Measurements from ENCODE around the gene CTBP1. TPM values are rescaled to one million over a fixed set of nuclear protein-coding genes. Genes with fewer than 3 reads are reported as not detected.

CTBP1 gene
- polyA plus RNA-seq, 4 donors = 106 to 172 (median 164) TPM

DNA sequence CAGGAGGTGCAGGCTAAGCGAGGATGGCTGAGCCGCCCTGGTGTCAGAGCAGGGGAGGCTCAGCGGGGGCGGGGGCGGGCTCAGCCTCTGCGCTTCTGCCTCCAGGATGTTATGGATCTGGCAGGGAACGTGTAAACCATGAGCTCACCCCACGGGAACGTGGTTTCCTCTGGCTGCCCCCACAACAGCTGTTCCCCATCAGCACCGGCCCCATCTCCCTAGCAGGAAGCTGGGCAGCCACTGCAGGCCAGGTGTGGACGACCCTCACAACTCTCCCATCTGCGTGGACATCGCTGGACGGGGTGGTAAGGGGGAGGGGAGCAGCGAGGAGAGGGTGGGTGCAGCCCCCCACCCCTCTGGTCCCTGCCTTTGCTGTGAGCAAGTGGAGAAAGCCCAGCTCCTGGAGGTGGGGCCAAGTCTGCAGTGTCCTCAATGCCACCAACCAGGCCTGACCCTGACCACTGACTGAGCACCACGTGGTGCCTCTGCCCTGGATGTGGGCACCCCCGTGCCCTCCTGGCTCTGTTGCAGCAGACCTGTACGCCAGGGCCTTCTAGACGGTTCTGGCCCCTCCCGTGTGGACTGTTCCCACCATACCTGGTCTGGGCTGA lies 48.4 kb downstream of the CTBP1 start:
- DNase-seq (ENCODE audit: low read depth in 4 of 4, low spot score in 2 of 4) = no peak

GRCh38 chr4:1199556-1200331 lies 49.2 kb downstream of the CTBP1 start:
- no peak for DNase-seq (ENCODE audit: low read depth in 4 of 4, low spot score in 2 of 4)

DNA sequence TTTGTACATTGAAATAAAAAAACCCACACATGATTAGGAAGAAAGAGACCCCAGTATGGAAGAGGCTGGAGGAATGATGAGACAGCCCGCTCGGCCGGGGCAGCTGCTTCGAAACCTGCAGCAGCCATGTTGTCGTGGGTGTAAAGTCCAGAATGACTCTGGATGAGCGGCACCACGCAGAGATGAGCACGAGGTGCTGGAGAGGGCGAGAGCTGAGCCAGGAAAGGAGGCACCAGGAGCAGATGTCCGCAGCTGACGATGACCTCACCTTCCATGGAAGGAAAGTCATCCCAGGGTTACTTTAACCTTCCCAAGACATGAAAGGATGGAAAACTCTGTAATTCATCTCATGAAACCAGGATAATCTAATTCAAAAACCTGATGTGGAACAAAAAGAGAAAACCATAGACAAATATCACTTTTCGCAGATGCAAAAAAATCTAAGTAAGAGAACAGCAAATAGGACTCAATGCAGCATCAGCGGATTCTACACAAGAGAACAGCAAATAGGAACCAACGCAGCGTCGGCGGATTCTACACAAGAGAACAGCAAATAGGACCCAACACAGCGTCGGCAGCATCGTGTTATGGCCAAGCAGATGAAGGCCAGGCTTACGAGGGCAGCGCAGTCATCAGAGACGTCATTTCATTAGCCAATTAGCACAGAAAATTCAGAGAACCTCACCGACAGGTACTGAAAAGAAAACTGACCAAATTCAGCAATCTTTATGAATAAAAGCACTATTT lies 50.7 kb downstream of the CTBP1 start:
- DNase-seq (ENCODE audit: low read depth in 4 of 4, low spot score in 2 of 4) = no peak

DNA sequence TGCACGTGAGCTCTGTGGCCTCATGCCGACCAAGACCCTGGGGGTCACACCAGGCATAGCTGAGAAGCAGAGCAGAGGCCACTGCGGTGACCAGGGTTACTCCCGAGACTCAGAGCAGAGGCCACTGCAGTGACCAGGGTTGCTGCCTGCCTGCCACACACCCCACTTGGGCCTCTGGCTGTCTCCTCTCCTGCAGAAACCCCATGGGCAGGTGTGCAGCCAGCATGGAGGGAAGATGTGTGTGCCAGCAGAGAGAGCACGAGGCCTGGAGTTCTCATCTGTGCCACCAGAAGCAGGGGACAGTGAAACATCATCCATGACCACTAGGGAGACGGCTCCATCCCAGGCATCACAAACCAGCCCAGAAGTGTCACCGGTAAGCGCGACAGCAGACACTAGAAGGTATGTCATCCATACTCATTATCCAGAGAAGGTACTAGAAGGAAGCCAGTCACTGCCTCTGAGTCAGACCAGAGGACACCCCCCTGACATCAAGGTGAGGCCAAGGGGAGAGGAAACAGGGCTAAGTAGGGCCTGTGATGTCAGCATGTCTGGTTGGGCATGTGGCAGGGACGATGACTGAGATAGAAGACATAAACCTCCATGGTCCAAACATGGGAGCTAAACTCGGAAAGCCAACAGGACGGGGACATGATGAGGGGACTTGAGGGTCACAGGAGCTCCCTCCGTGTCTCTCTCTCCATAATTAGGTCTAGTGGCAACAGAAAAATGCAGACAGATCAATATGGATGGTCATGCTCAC lies 52.3 kb downstream of the CTBP1 start:
- no peak for DNase-seq (ENCODE audit: low read depth in 4 of 4, low spot score in 2 of 4)

GRCh38 chr4:1195891-1196401 lies 53.0 kb downstream of the CTBP1 start:
- no peak for DNase-seq (ENCODE audit: low read depth in 4 of 4, low spot score in 2 of 4)

GRCh38 chr4:1195109-1195671 lies 53.7 kb downstream of the CTBP1 start:
- DNase-seq (ENCODE audit: low read depth in 4 of 4, low spot score in 2 of 4) = no peak

- no peak for DNase-seq (ENCODE audit: low read depth in 4 of 4, low spot score in 2 of 4)
These were observed 54.7 kb downstream of the CTBP1 start for GRCh38 chr4:1194010-1194900.

- DNase-seq (ENCODE audit: low read depth in 4 of 4, low spot score in 2 of 4) = no peak
These were observed 55.5 kb downstream of the CTBP1 start for GRCh38 chr4:1193206-1194009.

- no peak for DNase-seq (ENCODE audit: low read depth in 4 of 4, low spot score in 2 of 4)
These were observed 56.3 kb downstream of the CTBP1 start for GRCh38 chr4:1192493-1193205.

DNA sequence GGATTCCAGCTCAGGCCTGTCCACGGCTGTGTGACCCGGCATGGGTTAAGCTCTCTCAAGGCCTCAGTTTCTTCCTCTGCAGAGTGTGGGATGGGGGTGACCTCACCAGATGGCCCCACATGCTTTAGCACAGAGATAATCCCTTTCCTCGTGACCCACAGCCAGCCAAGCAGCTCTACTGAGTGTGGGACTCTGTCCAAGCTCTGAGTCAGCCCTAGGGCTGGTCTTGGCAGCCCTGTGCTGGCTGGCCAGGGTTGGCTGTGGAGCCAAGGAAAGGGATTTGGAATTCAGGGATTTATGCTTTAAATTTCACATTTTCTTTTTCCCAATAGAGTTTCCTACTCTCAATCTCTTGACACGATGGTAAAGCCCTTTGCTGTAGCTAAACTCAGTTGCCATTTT lies 56.8 kb downstream of the CTBP1 start:
- no peak for DNase-seq (ENCODE audit: low read depth in 4 of 4, low spot score in 2 of 4)

DNA sequence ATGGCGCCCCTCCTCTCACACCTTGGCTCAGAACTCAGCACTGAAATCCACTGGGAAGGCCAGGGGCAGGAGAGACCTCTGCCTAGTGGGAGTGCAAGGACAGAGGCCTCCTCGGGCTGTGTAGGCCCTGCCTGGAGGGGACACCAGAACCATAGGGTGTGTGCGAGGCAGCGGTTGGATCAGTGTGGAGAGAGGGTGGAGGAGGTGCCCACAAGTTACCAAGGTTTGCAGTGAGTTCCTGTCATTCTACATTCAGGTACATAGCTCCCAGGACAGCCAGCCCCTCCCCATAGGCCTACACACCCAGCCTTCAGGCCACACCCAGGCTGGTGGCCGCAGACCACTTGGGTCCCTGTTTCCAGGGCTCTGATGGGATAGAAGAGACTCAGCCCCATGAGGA lies 57.3 kb downstream of the CTBP1 start:
- no peak for DNase-seq (ENCODE audit: low read depth in 4 of 4, low spot score in 2 of 4)

DNA sequence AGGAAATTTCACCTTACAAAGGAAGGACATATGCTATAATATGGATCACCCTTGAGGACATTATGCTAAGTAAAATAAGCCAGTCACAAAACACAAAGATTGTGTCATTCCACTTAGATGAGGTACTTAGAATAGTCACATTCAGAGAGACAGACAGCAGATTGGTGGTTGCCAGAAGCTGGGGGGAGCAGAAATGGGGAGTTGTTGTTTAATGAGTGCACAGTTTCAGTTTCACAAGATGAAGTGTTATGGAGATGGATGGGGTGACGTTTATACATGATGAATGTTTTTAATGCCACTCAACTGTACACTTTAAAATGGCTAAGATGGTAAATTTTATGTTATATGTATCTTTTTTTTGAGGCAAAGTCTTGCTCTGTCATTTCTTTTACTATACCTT lies 61.7 kb downstream of the CTBP1 start:
- DNase-seq (ENCODE audit: low read depth in 4 of 4, low spot score in 2 of 4) = no peak

- DNase-seq (ENCODE audit: low read depth in 4 of 4, low spot score in 2 of 4) = no peak
These were observed 64.8 kb downstream of the CTBP1 start for GRCh38 chr4:1183985-1184773.

GRCh38 chr4:1182313-1182712 lies 66.6 kb downstream of the CTBP1 start:
- no peak for DNase-seq (ENCODE audit: low read depth in 4 of 4, low spot score in 2 of 4)

GRCh38 chr4:1180663-1181062 lies 68.3 kb downstream of the CTBP1 start:
- no peak for DNase-seq (ENCODE audit: low read depth in 4 of 4, low spot score in 2 of 4)

DNA sequence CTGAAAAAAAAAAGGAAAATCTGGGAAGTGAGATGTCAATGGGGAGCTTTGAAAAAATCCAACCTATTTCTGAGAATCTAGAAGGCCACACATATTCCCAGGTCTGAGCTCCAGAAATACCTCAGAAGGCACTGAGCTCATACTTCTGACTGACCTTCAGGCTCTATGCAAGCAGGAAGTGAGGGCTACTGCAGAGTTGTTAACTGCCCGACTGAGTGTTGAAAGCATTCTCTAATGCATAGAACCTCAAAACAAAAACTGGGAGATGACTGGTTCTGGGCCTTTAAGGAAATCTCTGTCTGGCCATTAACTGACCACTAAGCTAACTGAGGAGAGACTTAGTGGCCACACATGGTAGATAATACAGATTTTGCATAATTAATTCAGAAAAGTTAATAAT lies 69.0 kb downstream of the CTBP1 start:
- DNase-seq (ENCODE audit: low read depth in 4 of 4, low spot score in 2 of 4) = no peak

- no peak for DNase-seq (ENCODE audit: low read depth in 4 of 4, low spot score in 2 of 4)
These were observed 69.9 kb downstream of the CTBP1 start for GRCh38 chr4:1179089-1179441.
